HFF-Myc (cell line): ENCODE results near the gene PMIS2.
"Not testable (repeated sequence)": the region's sequence is repeated elsewhere in the genome, so short reads cannot be mapped to it uniquely, and the experiment has no call there.

ENCODE experiments used
- DNase-seq: peaks from one replicate; pipeline ENCODE4 v3.0.0-alpha.2; 2011; ENCODE audit warnings: low read depth; ENCODE audit errors: extremely low read depth
- H3K4me3 ChIP-seq: replicated peaks from 2 replicates; pipeline ENCODE4 v1.5.1; 2011; ENCODE audit warnings: low read depth, mild to moderate bottlenecking, control low read depth, low read length
- TF ChIP-seq, protein P1 (sequence below): IDR thresholded peaks from 2 replicates; pipeline ENCODE4 v1.5.1; 2012; ENCODE audit warnings: mild to moderate bottlenecking, low read depth, low read length, control low read depth; ENCODE audit errors: missing control alignments

PMIS2 gene

DNA sequence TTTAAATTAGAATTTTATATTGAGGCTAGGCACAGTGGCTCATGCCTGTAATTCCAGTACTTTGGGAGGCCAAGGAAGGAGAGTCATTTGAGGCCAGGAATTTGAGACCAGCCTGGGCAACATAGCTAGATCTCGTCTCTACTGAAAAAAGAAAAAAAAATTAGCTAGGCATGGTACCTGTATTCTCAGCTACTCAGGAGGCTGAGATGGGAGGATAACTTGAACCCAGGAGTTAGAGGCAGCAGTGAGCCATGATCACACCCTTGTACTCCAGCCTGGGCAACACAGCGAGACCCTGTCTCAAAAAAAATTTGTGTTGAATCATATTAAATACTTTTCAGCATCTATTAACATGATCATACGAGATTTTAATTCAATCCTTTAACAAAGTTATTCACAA is 4.9 kb downstream of the PMIS2 start:
- no peak for DNase-seq
- TF ChIP-seq, protein P1, sequence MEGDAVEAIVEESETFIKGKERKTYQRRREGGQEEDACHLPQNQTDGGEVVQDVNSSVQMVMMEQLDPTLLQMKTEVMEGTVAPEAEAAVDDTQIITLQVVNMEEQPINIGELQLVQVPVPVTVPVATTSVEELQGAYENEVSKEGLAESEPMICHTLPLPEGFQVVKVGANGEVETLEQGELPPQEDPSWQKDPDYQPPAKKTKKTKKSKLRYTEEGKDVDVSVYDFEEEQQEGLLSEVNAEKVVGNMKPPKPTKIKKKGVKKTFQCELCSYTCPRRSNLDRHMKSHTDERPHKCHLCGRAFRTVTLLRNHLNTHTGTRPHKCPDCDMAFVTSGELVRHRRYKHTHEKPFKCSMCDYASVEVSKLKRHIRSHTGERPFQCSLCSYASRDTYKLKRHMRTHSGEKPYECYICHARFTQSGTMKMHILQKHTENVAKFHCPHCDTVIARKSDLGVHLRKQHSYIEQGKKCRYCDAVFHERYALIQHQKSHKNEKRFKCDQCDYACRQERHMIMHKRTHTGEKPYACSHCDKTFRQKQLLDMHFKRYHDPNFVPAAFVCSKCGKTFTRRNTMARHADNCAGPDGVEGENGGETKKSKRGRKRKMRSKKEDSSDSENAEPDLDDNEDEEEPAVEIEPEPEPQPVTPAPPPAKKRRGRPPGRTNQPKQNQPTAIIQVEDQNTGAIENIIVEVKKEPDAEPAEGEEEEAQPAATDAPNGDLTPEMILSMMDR: no peak
- H3K4me3 ChIP-seq: no peak overlapping the region

DNA sequence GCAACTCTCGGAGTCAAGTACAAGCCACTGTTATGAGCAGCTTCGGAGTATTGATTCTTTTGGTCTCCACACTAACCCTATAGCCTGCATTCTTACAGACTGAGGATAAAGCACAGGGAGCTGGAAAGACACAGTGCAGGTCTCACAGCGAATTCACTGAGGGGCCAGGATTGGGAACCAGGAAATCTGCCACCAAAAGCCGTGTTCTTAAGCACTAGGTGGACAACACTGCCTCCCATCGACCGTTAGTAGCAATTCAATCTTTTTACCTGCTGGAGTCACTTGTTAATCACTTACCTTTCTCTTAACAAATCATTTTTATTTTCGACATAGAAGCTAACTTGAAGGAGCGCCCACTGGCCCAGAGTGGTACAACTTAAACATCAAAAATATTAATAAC is 6.3 kb downstream of the PMIS2 start:
- no peak for DNase-seq
- no peak overlapping the region for H3K4me3 ChIP-seq
- TF ChIP-seq, protein P1: peak; percentile 41

- not testable (repeated sequence) for DNase-seq, H3K4me3 ChIP-seq
Measured at GRCh38 chr19:35595026-35595425, 9.1 kb downstream of the PMIS2 start.

DNA sequence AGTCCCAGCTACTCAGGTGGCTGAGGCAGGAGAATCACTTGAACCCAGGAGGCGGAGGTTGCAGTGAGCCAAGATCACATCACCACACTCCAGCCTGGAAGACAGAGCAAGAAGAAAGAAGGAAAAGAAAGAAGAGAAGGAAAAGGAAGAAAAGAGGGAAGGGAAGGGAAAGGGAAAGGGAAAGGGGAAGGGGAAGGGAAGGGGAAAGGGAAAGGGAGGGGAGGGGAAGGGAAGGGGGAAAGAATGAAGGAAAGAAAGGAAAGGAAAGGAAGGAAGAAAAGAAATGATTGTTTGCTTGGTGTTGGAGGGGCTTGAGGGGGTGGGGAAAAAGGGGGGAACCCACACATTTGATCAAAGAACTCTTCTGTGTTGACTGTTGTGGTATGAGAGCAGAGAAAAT is 10.0 kb downstream of the PMIS2 start:
- TF ChIP-seq, protein P1: no peak
- H3K4me3 ChIP-seq: no peak overlapping the region
- no peak for DNase-seq

DNA sequence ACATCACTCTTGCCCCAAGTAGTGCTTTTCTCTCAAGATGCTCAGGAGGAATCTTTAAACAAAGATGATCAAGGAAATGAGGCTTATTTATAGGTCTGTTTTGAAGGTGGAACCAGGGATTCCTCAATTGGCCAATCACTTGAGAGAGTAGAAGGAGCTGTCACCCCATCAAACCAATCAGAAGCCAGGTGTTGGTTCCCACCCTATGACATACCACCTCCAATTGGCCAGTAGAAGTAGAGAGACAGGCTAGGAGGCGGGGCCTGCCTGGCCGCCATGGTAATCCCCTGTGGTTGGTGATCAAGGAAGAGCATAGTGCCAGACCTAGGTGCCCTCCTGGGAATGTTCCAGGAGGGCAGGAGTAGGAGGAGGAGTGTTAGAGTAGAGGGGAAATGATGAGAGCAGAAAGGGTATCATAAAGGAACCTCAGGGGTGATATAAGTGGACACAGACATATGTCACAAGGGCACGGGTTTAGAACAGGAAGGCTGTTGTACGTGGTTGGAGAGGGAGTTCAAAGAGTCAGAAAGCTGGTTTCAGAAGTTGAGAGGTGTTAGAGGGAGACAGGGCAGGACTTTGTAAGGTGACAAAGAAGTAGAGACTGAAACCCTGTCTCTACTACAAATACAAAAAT is 10.5 kb downstream of the PMIS2 start:
- no peak overlapping the region for H3K4me3 ChIP-seq
- no peak for DNase-seq

DNA sequence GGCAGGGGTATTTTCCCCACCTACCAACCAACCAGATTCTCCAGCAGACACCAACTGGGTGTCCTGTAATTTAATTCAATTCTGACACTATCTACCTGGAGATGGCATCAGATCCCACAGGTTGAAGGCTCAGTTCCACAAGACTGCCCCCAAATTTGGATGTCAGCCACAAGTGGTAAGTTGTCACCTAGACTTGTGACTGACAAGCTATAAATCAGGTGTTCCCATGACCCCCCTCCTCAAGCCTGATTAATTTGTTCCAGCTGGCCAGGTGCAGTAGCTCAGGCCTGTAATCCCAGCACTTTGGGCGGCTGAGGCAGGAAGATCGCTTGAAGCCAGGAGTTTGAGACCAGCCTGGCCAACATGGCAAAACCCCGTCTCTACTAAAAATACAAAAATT is 16.0 kb downstream of the PMIS2 start:
- H3K4me3 ChIP-seq: no peak overlapping the region
- TF ChIP-seq, protein P1: no peak
- no peak for DNase-seq

More for the DNA sequence above, 10.5 kb downstream of the PMIS2 start:
- TF ChIP-seq, protein P1: no peak

DNA sequence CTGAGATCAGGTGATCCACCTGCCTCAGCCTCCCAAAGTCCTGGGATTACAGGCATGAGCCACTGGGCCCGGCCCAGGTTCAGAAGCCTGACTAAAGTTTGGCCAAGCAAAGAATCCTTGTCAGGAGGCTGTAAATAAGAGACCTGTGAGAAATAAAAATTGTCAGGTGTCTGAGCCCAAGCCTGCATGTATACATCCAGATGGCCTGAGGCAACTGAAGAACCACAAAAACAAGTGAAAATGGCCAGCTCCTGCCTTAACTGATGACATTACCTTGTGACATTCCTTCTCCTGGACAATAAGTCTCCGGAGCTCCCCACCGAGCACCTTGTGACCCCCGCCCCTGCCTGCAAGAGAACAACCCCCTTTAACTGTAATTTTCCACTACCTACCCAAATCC is 18.5 kb downstream of the PMIS2 start:
- not testable (repeated sequence) for DNase-seq, H3K4me3 ChIP-seq

DNA sequence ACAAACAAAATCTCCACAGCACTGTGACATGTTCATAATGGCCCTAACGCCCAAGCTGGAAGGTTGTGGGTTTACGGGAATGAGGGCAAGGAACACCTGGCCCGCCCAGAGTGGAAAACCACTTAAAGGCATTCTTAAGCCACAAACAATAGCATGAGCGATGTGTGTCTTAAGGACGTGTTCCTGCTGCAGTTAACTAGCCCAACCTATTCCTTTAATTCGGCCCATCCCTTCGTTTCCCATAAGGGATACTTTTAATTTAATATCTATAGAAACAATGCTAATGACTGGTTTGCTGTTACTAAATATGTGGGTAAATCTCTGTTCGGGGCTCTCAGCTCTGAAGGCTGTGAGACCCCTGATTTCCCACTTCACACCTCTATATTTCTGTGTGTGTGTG is 21.2 kb downstream of the PMIS2 start:
- not testable (repeated sequence) for H3K4me3 ChIP-seq, DNase-seq
